ENCODE results near the gene P2RX5.
A peak's percentile ranks its signal among the peaks of the same experiment; 100 is the strongest.
"Not testable (repeated sequence)": the region's sequence is repeated elsewhere in the genome, so short reads cannot be mapped to it uniquely, and the experiment has no call there.

P2RX5 gene

GRCh38 chr17:3695723-3696411, at the start of gene P2RX5:
Gene P2RX5 (minus strand): TSS chr17:3696155. CDS start chr17:3696005, 150 bp downstream.
- DNase-seq, result no peak

- DNase-seq, result no peak
Measured at GRCh38 chr17:3745071-3745470, 49.1 kb upstream of the P2RX5 start.

GRCh38 chr17:3744014-3744413, 48.1 kb upstream of the P2RX5 start:
- no peak for DNase-seq

- no peak for DNase-seq
Measured at GRCh38 chr17:3740611-3741073, 44.7 kb upstream of the P2RX5 start.

- no peak for DNase-seq
Measured at GRCh38 chr17:3739422-3740124, 43.6 kb upstream of the P2RX5 start.

- DNase-seq, result no peak
Measured at GRCh38 chr17:3738562-3739295, 42.8 kb upstream of the P2RX5 start.

- no peak for DNase-seq
Measured at GRCh38 chr17:3735515-3735914, 39.6 kb upstream of the P2RX5 start.

- not testable (repeated sequence) for DNase-seq
Measured at GRCh38 chr17:3734911-3735276, 38.9 kb upstream of the P2RX5 start.

GRCh38 chr17:3732210-3732621, 36.3 kb upstream of the P2RX5 start:
- no peak for DNase-seq

GRCh38 chr17:3730881-3731429, 35.0 kb upstream of the P2RX5 start:
- DNase-seq, result no peak

GRCh38 chr17:3729881-3730280, 33.9 kb upstream of the P2RX5 start:
- no peak for DNase-seq

GRCh38 chr17:3728099-3728498, 32.1 kb upstream of the P2RX5 start:
- not testable (repeated sequence) for DNase-seq

- DNase-seq, result no peak
Measured at GRCh38 chr17:3727041-3727440, 31.1 kb upstream of the P2RX5 start.

- no peak for DNase-seq
Measured at GRCh38 chr17:3724378-3725077, 28.6 kb upstream of the P2RX5 start.

- peak; percentile 56 for DNase-seq
Measured at GRCh38 chr17:3723556-3724377, 27.8 kb upstream of the P2RX5 start, which contains the start of gene HASPIN. Gene HASPIN (plus strand): TSS chr17:3723903. CDS start chr17:3723936, 33 bp downstream.

GRCh38 chr17:3723188-3723555, 27.2 kb upstream of the P2RX5 start:
- no peak for DNase-seq

- no peak for DNase-seq
Measured at GRCh38 chr17:3722716-3723115, 26.8 kb upstream of the P2RX5 start.

GRCh38 chr17:3719265-3719664, 23.3 kb upstream of the P2RX5 start:
- DNase-seq, result no peak

- DNase-seq, result no peak
Measured at GRCh38 chr17:3718201-3718600, 22.2 kb upstream of the P2RX5 start.

GRCh38 chr17:3715296-3715695, 19.3 kb upstream of the P2RX5 start:
- DNase-seq, result no peak

GRCh38 chr17:3712811-3713463, 17.0 kb upstream of the P2RX5 start:
- no peak for DNase-seq
